IMR-90 (cell line): ENCODE results near the gene PTPRO. TPM values are rescaled to one million over a fixed set of nuclear protein-coding genes. Genes with fewer than 3 reads are reported as not detected.

Experiments used
- ATAC-seq: fragments of 200-7000 bp; cut with Tn5 transposase; 2 replicates; pipeline ENCODE4 v1.9.1; 2020; ENCODE audit warnings: low read depth, mild to moderate bottlenecking, moderate library complexity
- BruUV-seq: library from RNA; stranded (reverse); fragments of 400-500 nt; replicated peaks from 2 replicates; lab custom pipeline; 2021; lab: Mats Ljungman, UMichigan
- CTCF ChIA-PET: fragments of 300-600 bp; formaldehyde crosslinking; extraction: SDS; loops from one replicate; lab custom pipeline; 2021; ENCODE audit warnings: antibody characterized with exemption; lab: Yijun Ruan, JAX
- POLR2A ChIA-PET: fragments of 300-600 bp; sonication (Branson Sonifier 250); formaldehyde crosslinking; loops from one replicate; lab custom pipeline; 2022; ENCODE audit warnings: antibody characterized with exemption; ENCODE audit not compliant: unreplicated experiment; lab: Charles Lee
- DNase-seq: peaks from one replicate; pipeline ENCODE4 v3.0.0; 2013
- H2AFZ ChIP-seq: replicated peaks from 2 replicates; pipeline ENCODE3; 2013; ENCODE audit warnings: low read length, mild to moderate bottlenecking; ENCODE audit not compliant: poor library complexity
- H2AK5ac ChIP-seq: 2 replicates; pipeline ENCODE4 v1.6.1; 2013; ENCODE audit warnings: low read depth, low read length, inconsistent platforms
- H2AK9ac ChIP-seq: replicated peaks from 2 replicates; pipeline ENCODE3; 2013; ENCODE audit warnings: mild to moderate bottlenecking, low read depth, low read length, moderate library complexity; ENCODE audit not compliant: poor library complexity
- H2BK120ac ChIP-seq: 2 replicates; pipeline ENCODE4 v1.6.1; 2013; ENCODE audit warnings: low read depth, low read length, inconsistent platforms
- H2BK15ac ChIP-seq: 3 replicates; pipeline ENCODE4 v1.6.1; 2013; ENCODE audit warnings: low read depth, low read length, inconsistent platforms
- H2BK20ac ChIP-seq: 2 replicates; pipeline ENCODE4 v1.6.1; 2013; ENCODE audit warnings: low read depth, mild to moderate bottlenecking, inconsistent platforms, low read length, moderate library complexity
- H2BK5ac ChIP-seq: 2 replicates; pipeline ENCODE4 v1.6.1; 2013; ENCODE audit warnings: mild to moderate bottlenecking, low read depth, low read length, inconsistent platforms; ENCODE audit not compliant: poor library complexity, severe bottlenecking
- H3K14ac ChIP-seq: replicated peaks from 2 replicates; pipeline ENCODE4 v1.6.1; 2013; ENCODE audit warnings: low read depth, low read length, inconsistent platforms
- H3K18ac ChIP-seq: 2 replicates; pipeline ENCODE4 v1.6.1; 2013; ENCODE audit warnings: low read depth, low read length, control low read depth
- H3K23ac ChIP-seq: 2 replicates; pipeline ENCODE4 v1.6.1; 2013; ENCODE audit warnings: low read depth, low read length, inconsistent platforms
- H3K27ac ChIP-seq: 2 replicates; pipeline ENCODE4 v1.5.1; 2013; ENCODE audit warnings: mild to moderate bottlenecking, control low read depth, low read length; ENCODE audit not compliant: insufficient read depth
- H3K27me3 ChIP-seq: 2 replicates; pipeline ENCODE4 v1.6.1; 2013; ENCODE audit warnings: low read length; ENCODE audit not compliant: control insufficient read depth, insufficient read depth
- H3K36me3 ChIP-seq: 2 replicates; pipeline ENCODE4 v1.6.1; 2013; ENCODE audit warnings: low read length, mixed read lengths; ENCODE audit not compliant: control insufficient read depth, insufficient read depth
- H3K4ac ChIP-seq: 2 replicates; pipeline ENCODE4 v1.6.1; 2013; ENCODE audit warnings: low read depth, low read length, inconsistent platforms
- H3K4me1 ChIP-seq: 2 replicates; pipeline ENCODE4 v1.6.1; 2013; ENCODE audit warnings: low read length, mixed read lengths; ENCODE audit not compliant: control insufficient read depth, insufficient read depth
- H3K4me2 ChIP-seq: 2 replicates; pipeline ENCODE4 v1.6.1; 2013; ENCODE audit warnings: low read depth, mild to moderate bottlenecking, control low read depth, low read length, moderate library complexity
- H3K4me3 ChIP-seq: 2 replicates; pipeline ENCODE4 v1.5.1; 2013; ENCODE audit warnings: low read depth, mild to moderate bottlenecking, control low read depth, low read length, moderate library complexity; ENCODE audit not compliant: insufficient read depth
- H3K56ac ChIP-seq: 2 replicates; pipeline ENCODE4 v1.6.1; 2013; ENCODE audit warnings: low read length, inconsistent platforms; ENCODE audit not compliant: insufficient read depth; ENCODE audit errors: extremely low read depth
- H3K79me1 ChIP-seq, 2 experiments: 2 replicates each; pipeline ENCODE4 v1.6.1; 2013; ENCODE audit warnings: low read length in 2 of 2, inconsistent platforms in 1 of 2, low read depth in 1 of 2
- H3K9ac ChIP-seq: 2 replicates; pipeline ENCODE4 v1.6.1; 2013; ENCODE audit warnings: low read depth, low read length, control low read depth
- H3K9me1 ChIP-seq: 2 replicates; pipeline ENCODE4 v1.6.1; 2013; ENCODE audit warnings: low read length, inconsistent platforms; ENCODE audit not compliant: insufficient read depth
- H3K9me3 ChIP-seq: 2 replicates; pipeline ENCODE4 v1.6.1; 2013; ENCODE audit warnings: low read length; ENCODE audit not compliant: control insufficient read depth, insufficient read depth
- H4K20me1 ChIP-seq: 2 replicates; pipeline ENCODE4 v1.6.1; 2013; ENCODE audit warnings: low read length, inconsistent platforms; ENCODE audit not compliant: insufficient read depth
- H4K5ac ChIP-seq: 2 replicates; pipeline ENCODE4 v1.6.1; 2013; ENCODE audit warnings: mild to moderate bottlenecking, low read depth, low read length, control low read depth
- H4K8ac ChIP-seq, 2 experiments: 2 replicates each; pipeline ENCODE4 v1.6.1; 2013; ENCODE audit warnings: low read depth in 2 of 2, low read length in 2 of 2, control low read depth in 1 of 2, inconsistent platforms in 1 of 2
- H4K91ac ChIP-seq: 2 replicates; pipeline ENCODE4 v1.6.1; 2013; ENCODE audit warnings: low read depth, low read length, inconsistent platforms; ENCODE audit not compliant: insufficient read depth
- BHLHE40 ChIP-seq: fragments of 150-350 bp; IDR thresholded peaks from 2 replicates; pipeline ENCODE4 v1.6.1; 2016; ENCODE audit warnings: mild to moderate bottlenecking, low read depth, low read length
- CEBPB ChIP-seq: IDR thresholded peaks from 2 replicates; pipeline ENCODE4 v1.6.1; 2012; ENCODE audit warnings: low read depth, low read length, improper control_type of control experiment
- CHD1 ChIP-seq: IDR thresholded peaks from 2 replicates; pipeline ENCODE4 v1.6.1; 2012; ENCODE audit warnings: low read depth, low read length, improper control_type of control experiment
- ELK1 ChIP-seq: fragments of 150-350 bp; IDR thresholded peaks from 2 replicates; pipeline ENCODE4 v1.6.1; 2016; ENCODE audit warnings: low read depth, mild to moderate bottlenecking, low read length, moderate library complexity, borderline replicate concordance
- FOS ChIP-seq: fragments of 150-350 bp; IDR thresholded peaks from 2 replicates; pipeline ENCODE4 v1.6.1; 2016; ENCODE audit warnings: low read depth, low read length
- MAFK ChIP-seq: IDR thresholded peaks from 2 replicates; pipeline ENCODE4 v1.6.1; 2012; ENCODE audit warnings: low read depth, low read length, improper control_type of control experiment
- MAZ ChIP-seq: IDR thresholded peaks from 2 replicates; pipeline ENCODE4 v1.6.1; 2012; ENCODE audit warnings: low read depth, mild to moderate bottlenecking, low read length, improper control_type of control experiment, moderate library complexity, borderline replicate concordance
- MXI1 ChIP-seq: IDR thresholded peaks from 2 replicates; pipeline ENCODE4 v1.6.1; 2012; ENCODE audit warnings: low read depth, mild to moderate bottlenecking, low read length, moderate library complexity, borderline replicate concordance
- NFE2L2 ChIP-seq: fragments of 150-350 bp; IDR thresholded peaks from 2 replicates; pipeline ENCODE4 v1.6.1; 2016; ENCODE audit warnings: low read depth, mild to moderate bottlenecking, low read length
- POLR2A ChIP-seq: IDR thresholded peaks from 2 replicates; pipeline ENCODE4 v1.6.1; 2012; ENCODE audit warnings: mild to moderate bottlenecking, low read depth, low read length
- RAD21 ChIP-seq: IDR thresholded peaks from 2 replicates; pipeline ENCODE4 v1.6.1; 2012; ENCODE audit warnings: low read length, improper control_type of control experiment
- RCOR1 ChIP-seq: IDR thresholded peaks from 2 replicates; pipeline ENCODE4 v1.6.1; 2012; ENCODE audit warnings: mild to moderate bottlenecking, low read length, improper control_type of control experiment; ENCODE audit not compliant: insufficient replicate concordance
- RFX5 ChIP-seq: IDR thresholded peaks from 2 replicates; pipeline ENCODE4 v1.8.0; 2012; ENCODE audit warnings: low read depth, mild to moderate bottlenecking, low read length, moderate library complexity
- SMC3 ChIP-seq: fragments of 150-350 bp; IDR thresholded peaks from 2 replicates; pipeline ENCODE4 v1.6.1; 2016; ENCODE audit warnings: low read depth, mild to moderate bottlenecking, antibody characterized with exemption, low read length, moderate library complexity
- USF2 ChIP-seq: fragments of 150-350 bp; IDR thresholded peaks from 2 replicates; pipeline ENCODE4 v1.6.1; 2017; ENCODE audit warnings: mild to moderate bottlenecking, antibody characterized with exemption, low read length, low read depth
- WGBS, 2 experiments: methylation state at CpG; one replicate each; pipeline versions ENCODE4 v1.1.5 to v1.1.7; 2013; ENCODE audit warnings: missing lambda C conversion rate in 2 of 2; ENCODE audit not compliant: insufficient read length in 1 of 2; ENCODE audit errors: extremely low coverage in 2 of 2; 5-methylcytosine and 5-hydroxymethylcytosine counted together
- dilution Hi-C: fragments of 300-500 bp; cut with HindIII; formaldehyde crosslinking; loops from one replicate; pipeline ENCODE4 v1.14.3; 2018; ENCODE audit warnings: low sequenced_read_pairs; ENCODE audit not compliant: unreplicated experiment
- in situ Hi-C: fragments of 300-500 bp; cut with MboI; formaldehyde crosslinking; loops from 3 replicates; pipeline ENCODE4 v1.14.3; 2019; ENCODE audit warnings: low sequenced_read_pairs, inconsistent platforms, mixed read lengths
- intact Hi-C: fragments of 100-400 bp; cut with micrococcal nuclease; formaldehyde crosslinking; loops from 2 replicates; pipeline ENCODE4 v1.10.0; 2022
- polyA plus RNA-seq, 3 experiments: library from polyadenylated mRNA; depleted of rRNA; stranded (reverse); fragments of >200 nt; gene quantifications; 2 replicates each; pipeline ENCODE4 v1.2.3, GENCODE V29; 2012; ENCODE audit warnings: low replicate concordance in 1 of 3
- total RNA-seq: library from RNA; depleted of rRNA; stranded (reverse); fragments of >200 nt; gene quantifications from 2 replicates; pipeline ENCODE4 v1.2.3, GENCODE V29; 2012
- TF ChIP-seq, protein P1 (sequence below): conservative IDR thresholded peaks from 2 replicates; pipeline ENCODE4 v1.5.1; 2012; ENCODE audit warnings: mild to moderate bottlenecking, low read depth, low read length, improper control_type of control experiment

Gene PTPRO
- total and polyA plus RNA-seq, 2 of the 4 experiments (the other 2 are of a cell fraction), result 0.03 to 0.18 TPM

DNA sequence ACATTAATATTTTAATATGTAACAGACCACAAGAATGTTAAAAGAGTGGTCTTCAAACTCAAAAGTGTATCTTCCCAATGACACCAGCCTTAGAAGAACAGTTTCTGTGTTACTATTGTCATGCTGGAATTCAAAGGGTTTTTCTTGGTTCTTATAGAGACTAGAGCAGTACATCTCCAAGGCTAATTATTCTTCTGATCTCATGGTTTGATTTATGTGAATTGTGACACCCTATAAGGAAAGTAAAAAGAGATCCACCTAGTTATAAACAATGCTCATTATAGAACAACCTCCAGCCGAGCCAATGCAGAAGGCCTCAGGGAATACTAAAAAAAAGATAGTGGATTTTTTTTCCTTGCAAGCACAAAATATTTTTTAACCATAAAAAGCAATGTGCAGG lies 65.5 kb downstream of the PTPRO start:
- no peak overlapping the region for H2AK9ac ChIP-seq
- no peak for TF ChIP-seq SMC3
- no peak for TF ChIP-seq RFX5
- no peak for TF ChIP-seq MAZ
- no peak for TF ChIP-seq ELK1
- TF ChIP-seq, protein P1, sequence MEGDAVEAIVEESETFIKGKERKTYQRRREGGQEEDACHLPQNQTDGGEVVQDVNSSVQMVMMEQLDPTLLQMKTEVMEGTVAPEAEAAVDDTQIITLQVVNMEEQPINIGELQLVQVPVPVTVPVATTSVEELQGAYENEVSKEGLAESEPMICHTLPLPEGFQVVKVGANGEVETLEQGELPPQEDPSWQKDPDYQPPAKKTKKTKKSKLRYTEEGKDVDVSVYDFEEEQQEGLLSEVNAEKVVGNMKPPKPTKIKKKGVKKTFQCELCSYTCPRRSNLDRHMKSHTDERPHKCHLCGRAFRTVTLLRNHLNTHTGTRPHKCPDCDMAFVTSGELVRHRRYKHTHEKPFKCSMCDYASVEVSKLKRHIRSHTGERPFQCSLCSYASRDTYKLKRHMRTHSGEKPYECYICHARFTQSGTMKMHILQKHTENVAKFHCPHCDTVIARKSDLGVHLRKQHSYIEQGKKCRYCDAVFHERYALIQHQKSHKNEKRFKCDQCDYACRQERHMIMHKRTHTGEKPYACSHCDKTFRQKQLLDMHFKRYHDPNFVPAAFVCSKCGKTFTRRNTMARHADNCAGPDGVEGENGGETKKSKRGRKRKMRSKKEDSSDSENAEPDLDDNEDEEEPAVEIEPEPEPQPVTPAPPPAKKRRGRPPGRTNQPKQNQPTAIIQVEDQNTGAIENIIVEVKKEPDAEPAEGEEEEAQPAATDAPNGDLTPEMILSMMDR, result no peak
- TF ChIP-seq CHD1, result no peak
- TF ChIP-seq RCOR1, result no peak
- no peak for TF ChIP-seq RAD21
- TF ChIP-seq MAFK, result no peak
- no peak for TF ChIP-seq MXI1
- no peak for TF ChIP-seq USF2
- no peak for TF ChIP-seq CEBPB
- no peak for TF ChIP-seq POLR2A
- TF ChIP-seq FOS, result no peak
- TF ChIP-seq BHLHE40, result no peak
- TF ChIP-seq NFE2L2, result no peak
- DNase-seq (no peak), ATAC-seq (no peak)
- H2AFZ ChIP-seq, result no peak overlapping the region
- no peak overlapping the region for H2BK15ac ChIP-seq
- no peaks in the 10 kb centered on the region for H4K20me1 ChIP-seq
- no peak overlapping the region for H2AK5ac ChIP-seq
- intact Hi-C loops (no loop called here), in situ Hi-C loops (no loop called here), dilution Hi-C loops (no loop called here)
- POLR2A ChIA-PET, result no interaction called here
- no peak overlapping the region for H2BK120ac ChIP-seq
- no peak overlapping the region for H3K4me2 ChIP-seq
- no peaks in the 10 kb centered on the region for H3K27me3 ChIP-seq
- CTCF ChIA-PET, result no interaction called here
- BruUV-seq, result no TSS peak
- H4K91ac ChIP-seq, result no peak overlapping the region
- H3K14ac ChIP-seq, result no peak overlapping the region
- H3K27ac ChIP-seq, result no peak overlapping the region
- H4K8ac ChIP-seq, result no peak overlapping the region
- H2BK20ac ChIP-seq, result no peak overlapping the region
- H3K79me1 ChIP-seq, result no peaks in the 10 kb centered on the region
- no CpG with 5 or more reads among the region's 1 CpG for WGBS, 2 experiments
- no peaks in the 10 kb centered on the region for H3K9me1 ChIP-seq
- no peaks in the 10 kb centered on the region for H3K4me1 ChIP-seq
- no peaks in the 10 kb centered on the region for H3K36me3 ChIP-seq
- no peak overlapping the region for H3K4me3 ChIP-seq
- H3K4ac ChIP-seq, result no peak overlapping the region
- no peak overlapping the region for H2BK5ac ChIP-seq
- H3K18ac ChIP-seq, result no peak overlapping the region
- no peak overlapping the region for H3K23ac ChIP-seq
- no peak overlapping the region for H4K5ac ChIP-seq
- H3K9me3 ChIP-seq, result no peaks in the 10 kb centered on the region
- H3K9ac ChIP-seq, result no peak overlapping the region
- no peak overlapping the region for H3K56ac ChIP-seq
